Measurements from ENCODE around the gene MOCS2. TPM values are rescaled to one million over a fixed set of nuclear protein-coding genes. Genes with fewer than 3 reads are reported as not detected.

Gene MOCS2
- total RNA-seq, 4 donors from 2014 or later: 68.7 to 117 (median 86.4) TPM

DNA sequence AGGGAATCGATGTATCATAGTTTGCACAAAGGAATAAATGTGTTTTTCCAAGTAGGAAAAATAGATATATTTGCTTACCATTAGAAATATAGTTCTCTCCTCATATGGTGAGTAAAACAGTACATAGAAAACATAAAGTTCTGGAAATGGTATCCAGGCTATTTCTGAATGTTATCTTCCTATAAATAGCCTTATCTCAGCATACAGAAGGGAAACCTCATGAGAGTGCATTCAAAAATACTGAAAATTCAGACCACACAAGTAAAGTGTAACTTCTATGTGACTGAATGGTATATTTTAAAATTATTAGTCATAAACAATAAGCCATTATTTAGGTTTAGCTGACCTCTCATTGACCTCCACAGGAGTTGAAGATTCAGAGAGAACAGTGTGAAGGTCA, 43.5 kb downstream of the MOCS2 start:
- no peak overlapping the region for H3K27ac ChIP-seq
- no peak for ATAC-seq
- H3K4me3 ChIP-seq: no peak overlapping the region
- WGBS, 2 donors (ENCODE audit: low coverage in 1 of 2): 91 to 100% methylated on average over 1 of the region's 1 CpG
- H3K36me3 ChIP-seq: peaks cover 0 to 58% of the 10 kb centered on the region in 2 donors
- no peaks in the 10 kb centered on the region for H3K4me1 ChIP-seq
- no peaks in the 10 kb centered on the region for H3K27me3 ChIP-seq
- H3K9me3 ChIP-seq: no peaks in the 10 kb centered on the region
- TF ChIP-seq EP300 (IDR thresholded peaks at IDR 0.05): no peak
- TF ChIP-seq POLR2A (IDR thresholded peaks at IDR 0.05): no peak
- no peak for TF ChIP-seq CTCF (IDR thresholded peaks at IDR 0.05)
- TF ChIP-seq POLR2AphosphoS5 (IDR thresholded peaks at IDR 0.05): no peak

GRCh38 chr5:53063791-53064190, 45.8 kb downstream of the MOCS2 start:
- Histone ChIP-seq H3K4me3 (no peak overlapping the region), H3K27me3 (no peaks in the 10 kb centered on the region), H3K36me3 (peaks cover 0 to 70% of the 10 kb centered on the region in 2 donors), H3K4me1 (no peaks in the 10 kb centered on the region), H3K27ac (no peak overlapping the region), H3K9me3 (no peaks in the 10 kb centered on the region)
- ATAC-seq: no peak
- TF ChIP-seq POLR2A (IDR thresholded peaks at IDR 0.05): no peak
- no peak for TF ChIP-seq CTCF (IDR thresholded peaks at IDR 0.05)
- TF ChIP-seq POLR2AphosphoS5 (IDR thresholded peaks at IDR 0.05): no peak
- WGBS, 2 donors (ENCODE audit: low coverage in 1 of 2): 68 to 73% methylated on average over 3 of the region's 3 CpGs

- no peak for TF ChIP-seq POLR2A (IDR thresholded peaks at IDR 0.05)
- TF ChIP-seq EP300 (IDR thresholded peaks at IDR 0.05): no peak
- no peak for TF ChIP-seq CTCF (IDR thresholded peaks at IDR 0.05)
- no peak for TF ChIP-seq POLR2AphosphoS5 (IDR thresholded peaks at IDR 0.05)
- no peaks in the 10 kb centered on the region for H3K4me1 ChIP-seq
- H3K27ac ChIP-seq: no peak overlapping the region
- no peak for ATAC-seq
- no peaks in the 10 kb centered on the region for H3K27me3 ChIP-seq
- peaks cover 0 to 76% of the 10 kb centered on the region in 2 donors for H3K36me3 ChIP-seq
- WGBS, 2 donors (ENCODE audit: low coverage in 1 of 2): 36 to 51% methylated on average over 2 of the region's 2 CpGs
- no peak overlapping the region for H3K4me3 ChIP-seq
- H3K9me3 ChIP-seq: no peaks in the 10 kb centered on the region
Observed at GRCh38 chr5:53063176-53063575, 46.4 kb downstream of the MOCS2 start.

- TF ChIP-seq CTCF (IDR thresholded peaks at IDR 0.05) (no peak), EP300 (IDR thresholded peaks at IDR 0.05) (no peak), POLR2AphosphoS5 (IDR thresholded peaks at IDR 0.05) (no peak), POLR2A (IDR thresholded peaks at IDR 0.05) (no peak)
- H3K4me1 ChIP-seq: no peaks in the 10 kb centered on the region
- H3K4me3 ChIP-seq: no peak overlapping the region
- no peaks in the 10 kb centered on the region for H3K9me3 ChIP-seq
- no peak for ATAC-seq
- peaks cover 0 to 60% of the 10 kb centered on the region in 2 donors for H3K36me3 ChIP-seq
- no peak overlapping the region for H3K27ac ChIP-seq
- no peaks in the 10 kb centered on the region for H3K27me3 ChIP-seq
- 87 to 98% methylated on average over 5 of the region's 5 CpGs for WGBS, 2 donors (ENCODE audit: low coverage in 1 of 2)
Observed at GRCh38 chr5:53059281-53059680, 50.3 kb downstream of the MOCS2 start.

GRCh38 chr5:53055365-53055764, 54.2 kb downstream of the MOCS2 start:
- H3K9me3 ChIP-seq: no peaks in the 10 kb centered on the region

More at GRCh38 chr5:53055365-53055764, 54.2 kb downstream of the MOCS2 start:
- no peaks in the 10 kb centered on the region for H3K4me1 ChIP-seq
- peaks cover 0 to 51% of the 10 kb centered on the region in 2 donors for H3K36me3 ChIP-seq
- TF ChIP-seq POLR2AphosphoS5 (IDR thresholded peaks at IDR 0.05): no peak
- no peak for TF ChIP-seq POLR2A (IDR thresholded peaks at IDR 0.05)
- no peak for TF ChIP-seq CTCF (IDR thresholded peaks at IDR 0.05)
- TF ChIP-seq EP300 (IDR thresholded peaks at IDR 0.05): no peak
- ATAC-seq: no peak
- no peaks in the 10 kb centered on the region for H3K27me3 ChIP-seq
- no peak overlapping the region for H3K4me3 ChIP-seq
- no peak overlapping the region for H3K27ac ChIP-seq
- 75 to 81% methylated on average over 5 of the region's 5 CpGs for WGBS, 2 donors (ENCODE audit: low coverage in 1 of 2)
